WERI-Rb-1 (cell line): ENCODE results near the gene STXBP6.

ENCODE experiments used
- DNase-seq: peaks from one replicate; pipeline ENCODE4 v3.0.0-alpha.2; 2020
- H3K27ac ChIP-seq: fragments of 250-450 bp; sonication (Bioruptor Pico); 2 replicates; pipeline ENCODE4 v1.5.1; 2020; ENCODE audit warnings: mild to moderate bottlenecking, moderate library complexity
- H3K27me3 ChIP-seq: fragments of 250-450 bp; sonication (Bioruptor Pico); 2 replicates; pipeline ENCODE4 v1.5.1; 2021; ENCODE audit warnings: mild to moderate bottlenecking, low read depth, moderate library complexity; ENCODE audit not compliant: insufficient read depth, severe bottlenecking
- H3K36me3 ChIP-seq: fragments of 250-450 bp; sonication (Bioruptor Pico); 2 replicates; pipeline ENCODE4 v1.5.1; 2020; ENCODE audit warnings: mild to moderate bottlenecking, moderate library complexity
- H3K4me3 ChIP-seq: 2 replicates; pipeline ENCODE4 v1.5.1; 2011; ENCODE audit warnings: low read depth, mild to moderate bottlenecking, control low read depth, low read length
- H3K9me3 ChIP-seq: fragments of 250-450 bp; sonication (Bioruptor Pico); 2 replicates; pipeline ENCODE4 v1.5.1; 2021; ENCODE audit warnings: mild to moderate bottlenecking, moderate library complexity; ENCODE audit not compliant: severe bottlenecking
- TF ChIP-seq, protein P1 (sequence below): IDR thresholded peaks from 2 replicates; pipeline ENCODE4 v1.5.1; 2011; ENCODE audit warnings: low read depth, mild to moderate bottlenecking, control low read depth, inconsistent platforms, low read length

Gene STXBP6

DNA sequence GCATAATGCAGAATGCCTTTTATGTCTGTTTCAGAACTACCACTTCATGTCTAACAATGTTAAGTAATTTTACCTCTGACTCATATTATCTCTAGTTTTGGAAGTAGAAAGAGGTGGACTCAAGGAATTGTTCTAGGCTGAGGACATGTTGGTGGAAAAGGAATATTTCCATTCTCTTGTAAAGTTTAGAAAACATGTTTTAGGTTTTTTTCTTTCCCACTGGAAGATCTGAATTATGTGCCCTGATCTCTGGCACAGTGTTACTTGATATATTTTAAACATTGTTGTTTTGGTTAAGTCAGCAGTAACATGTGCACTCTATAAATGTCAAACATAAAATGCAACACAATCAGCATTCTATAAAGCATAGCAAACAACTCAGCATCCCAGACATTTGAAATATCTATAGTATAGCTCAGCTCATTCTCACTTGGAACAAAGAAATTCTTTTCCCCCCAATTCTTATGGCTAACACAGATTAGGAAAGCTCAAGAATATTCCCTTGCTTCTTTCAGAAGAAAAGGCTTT, 202.3 kb downstream of the STXBP6 start:
- H3K9me3 ChIP-seq = no peaks in the 10 kb centered on the region
- DNase-seq = no peak
- no peak overlapping the region for H3K27ac ChIP-seq
- H3K27me3 ChIP-seq = peaks cover 28% of the 10 kb centered on the region
- TF ChIP-seq, protein P1, sequence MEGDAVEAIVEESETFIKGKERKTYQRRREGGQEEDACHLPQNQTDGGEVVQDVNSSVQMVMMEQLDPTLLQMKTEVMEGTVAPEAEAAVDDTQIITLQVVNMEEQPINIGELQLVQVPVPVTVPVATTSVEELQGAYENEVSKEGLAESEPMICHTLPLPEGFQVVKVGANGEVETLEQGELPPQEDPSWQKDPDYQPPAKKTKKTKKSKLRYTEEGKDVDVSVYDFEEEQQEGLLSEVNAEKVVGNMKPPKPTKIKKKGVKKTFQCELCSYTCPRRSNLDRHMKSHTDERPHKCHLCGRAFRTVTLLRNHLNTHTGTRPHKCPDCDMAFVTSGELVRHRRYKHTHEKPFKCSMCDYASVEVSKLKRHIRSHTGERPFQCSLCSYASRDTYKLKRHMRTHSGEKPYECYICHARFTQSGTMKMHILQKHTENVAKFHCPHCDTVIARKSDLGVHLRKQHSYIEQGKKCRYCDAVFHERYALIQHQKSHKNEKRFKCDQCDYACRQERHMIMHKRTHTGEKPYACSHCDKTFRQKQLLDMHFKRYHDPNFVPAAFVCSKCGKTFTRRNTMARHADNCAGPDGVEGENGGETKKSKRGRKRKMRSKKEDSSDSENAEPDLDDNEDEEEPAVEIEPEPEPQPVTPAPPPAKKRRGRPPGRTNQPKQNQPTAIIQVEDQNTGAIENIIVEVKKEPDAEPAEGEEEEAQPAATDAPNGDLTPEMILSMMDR = no peak
- no peaks in the 10 kb centered on the region for H3K36me3 ChIP-seq
- no peak overlapping the region for H3K4me3 ChIP-seq

DNA sequence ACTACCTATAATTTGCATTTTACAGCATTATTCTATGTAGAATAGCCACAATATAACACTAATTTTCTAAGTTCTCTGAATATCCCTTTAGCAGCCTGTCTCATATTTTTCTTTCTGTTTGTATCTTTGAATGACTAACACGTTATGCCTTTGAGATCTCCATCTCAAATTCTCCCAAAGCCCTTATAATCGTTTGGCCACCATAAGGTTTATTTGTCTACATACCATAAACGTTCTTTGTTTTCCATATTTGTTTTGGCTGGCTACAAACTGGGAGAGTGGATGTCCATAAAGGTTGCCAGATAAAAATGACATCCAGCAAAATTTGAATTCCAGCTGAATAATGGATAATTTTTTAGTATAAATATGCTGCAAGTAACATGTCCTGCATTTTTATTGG, 203.7 kb downstream of the STXBP6 start:
- DNase-seq = no peak
- no peak overlapping the region for H3K27ac ChIP-seq
- no peak overlapping the region for H3K4me3 ChIP-seq
- H3K36me3 ChIP-seq = no peaks in the 10 kb centered on the region
- peaks cover 19% of the 10 kb centered on the region for H3K27me3 ChIP-seq
- TF ChIP-seq, protein P1 = no peak
- H3K9me3 ChIP-seq = no peaks in the 10 kb centered on the region

DNA sequence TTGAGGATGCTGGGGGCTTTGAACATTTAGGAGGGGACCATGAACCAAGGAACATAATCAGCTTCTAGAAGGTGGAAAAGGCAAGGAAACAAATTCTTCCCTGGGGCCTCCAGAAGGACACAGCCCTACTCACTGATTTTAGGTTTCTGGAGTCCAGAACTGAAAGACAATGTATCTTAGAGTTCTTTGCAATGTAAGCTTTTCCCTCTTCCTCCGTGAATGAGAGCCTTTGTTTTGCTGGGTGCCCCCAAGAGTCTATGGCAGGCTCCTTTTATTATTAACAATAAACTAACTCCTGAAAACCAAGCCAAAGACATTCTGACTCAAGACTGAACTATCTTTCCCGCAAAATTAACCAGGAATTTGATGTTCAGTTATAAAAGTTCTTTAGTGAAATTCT, 204.1 kb downstream of the STXBP6 start:
- Histone ChIP-seq H3K9me3 (no peaks in the 10 kb centered on the region), H3K36me3 (no peaks in the 10 kb centered on the region), H3K27ac (no peak overlapping the region), H3K27me3 (peaks cover 19% of the 10 kb centered on the region), H3K4me3 (no peak overlapping the region)
- no peak for DNase-seq
- TF ChIP-seq, protein P1 = no peak

DNA sequence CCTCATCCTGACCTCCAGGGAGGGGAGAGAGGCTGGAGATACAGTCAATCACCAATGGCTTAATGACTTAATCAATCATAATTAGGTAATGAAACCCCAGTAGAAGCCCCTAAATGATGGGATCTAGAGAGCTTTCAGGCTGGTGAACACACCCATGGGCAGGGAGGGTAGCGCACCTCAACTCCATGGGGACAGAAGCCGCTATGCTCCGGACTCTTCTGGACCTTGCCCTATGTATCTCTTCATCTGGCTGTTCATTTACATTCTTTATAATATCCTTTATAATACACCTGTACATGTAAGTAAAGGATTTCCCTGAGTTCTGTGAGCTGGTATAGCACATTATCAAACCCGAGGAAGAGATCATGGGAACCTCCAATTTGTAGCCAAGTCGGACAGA, 205.9 kb downstream of the STXBP6 start:
- Histone ChIP-seq H3K36me3 (no peaks in the 10 kb centered on the region), H3K27me3 (peaks cover 18% of the 10 kb centered on the region), H3K27ac (no peak overlapping the region), H3K9me3 (no peaks in the 10 kb centered on the region), H3K4me3 (no peak overlapping the region)
- TF ChIP-seq, protein P1 = no peak
- DNase-seq = no peak

DNA sequence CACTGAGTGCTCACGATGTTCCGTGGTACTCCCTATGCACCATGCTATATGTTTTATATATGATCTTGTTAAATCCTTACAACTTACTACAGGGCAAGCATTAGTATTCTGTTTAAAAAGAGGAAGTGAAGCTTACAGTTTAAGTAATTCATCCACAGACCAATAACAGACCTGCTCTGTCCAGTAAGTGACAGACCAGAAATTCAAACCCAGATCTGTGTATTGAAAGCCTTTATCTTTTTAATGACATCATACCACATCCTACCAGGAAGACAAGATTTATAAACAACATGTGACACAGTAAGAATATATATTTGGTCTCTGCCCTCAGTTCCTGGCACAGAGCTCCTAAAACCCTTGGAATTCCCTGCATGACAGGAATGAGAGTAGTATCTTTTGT, 206.5 kb downstream of the STXBP6 start:
- H3K4me3 ChIP-seq = no peak overlapping the region
- TF ChIP-seq, protein P1 = no peak
- H3K27ac ChIP-seq = no peak overlapping the region
- peaks cover 18% of the 10 kb centered on the region for H3K27me3 ChIP-seq
- H3K36me3 ChIP-seq = no peaks in the 10 kb centered on the region
- no peaks in the 10 kb centered on the region for H3K9me3 ChIP-seq
- DNase-seq = no peak

DNA sequence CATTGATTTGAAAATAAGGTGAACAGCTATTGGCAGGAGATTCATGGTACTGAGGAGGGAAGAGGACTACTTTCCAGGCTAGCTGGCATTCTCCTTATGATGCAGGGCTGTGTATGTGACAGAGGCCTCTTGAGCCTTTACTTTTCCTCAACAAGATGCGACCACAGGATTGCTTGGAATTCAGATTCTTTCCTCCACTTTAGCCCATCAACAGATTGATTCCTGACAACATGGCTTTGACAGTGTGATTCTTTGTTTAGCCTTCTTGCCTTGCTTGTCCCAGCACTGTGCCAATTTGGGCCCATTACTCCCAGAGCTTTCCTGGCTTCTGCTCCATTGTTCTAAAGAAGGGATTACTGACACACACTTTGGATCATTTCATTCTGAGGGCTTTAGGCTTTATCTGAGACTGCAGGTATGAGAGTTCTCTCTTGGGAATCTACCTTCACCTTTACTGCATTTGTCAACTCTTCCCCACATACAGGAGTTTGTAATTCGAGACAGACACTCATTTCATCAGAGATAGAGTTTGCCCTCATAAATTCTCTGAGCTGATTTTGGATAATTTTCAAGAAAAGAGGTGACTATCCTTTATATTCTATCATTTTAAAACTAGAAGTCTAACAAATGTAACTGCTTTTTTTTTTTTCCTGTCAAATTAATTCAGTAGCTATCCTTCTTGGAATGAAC, 209.6 kb downstream of the STXBP6 start:
- peaks cover 27% of the 10 kb centered on the region for H3K27me3 ChIP-seq
- no peak overlapping the region for H3K27ac ChIP-seq
- no peak for DNase-seq
- TF ChIP-seq, protein P1 = no peak
- H3K4me3 ChIP-seq = no peak overlapping the region
- H3K9me3 ChIP-seq = no peaks in the 10 kb centered on the region
- H3K36me3 ChIP-seq = no peaks in the 10 kb centered on the region
